Activated CD8-positive, alpha-beta memory T cell treated with anti-CD3 and anti-CD28 coated beads, Interleukin-2, amount 50 U/mL, for 24 hours (primary cell): ENCODE measurements around the gene WWP2.
"Not testable (repeated sequence)": the region's sequence is repeated elsewhere in the genome, so short reads cannot be mapped to it uniquely, and the experiment has no call there.

ENCODE experiments used
- DNase-seq: peaks from one replicate; pipeline ENCODE4 v3.0.0-alpha.2; 2020; ENCODE audit errors: extremely low read depth

Gene WWP2

DNA sequence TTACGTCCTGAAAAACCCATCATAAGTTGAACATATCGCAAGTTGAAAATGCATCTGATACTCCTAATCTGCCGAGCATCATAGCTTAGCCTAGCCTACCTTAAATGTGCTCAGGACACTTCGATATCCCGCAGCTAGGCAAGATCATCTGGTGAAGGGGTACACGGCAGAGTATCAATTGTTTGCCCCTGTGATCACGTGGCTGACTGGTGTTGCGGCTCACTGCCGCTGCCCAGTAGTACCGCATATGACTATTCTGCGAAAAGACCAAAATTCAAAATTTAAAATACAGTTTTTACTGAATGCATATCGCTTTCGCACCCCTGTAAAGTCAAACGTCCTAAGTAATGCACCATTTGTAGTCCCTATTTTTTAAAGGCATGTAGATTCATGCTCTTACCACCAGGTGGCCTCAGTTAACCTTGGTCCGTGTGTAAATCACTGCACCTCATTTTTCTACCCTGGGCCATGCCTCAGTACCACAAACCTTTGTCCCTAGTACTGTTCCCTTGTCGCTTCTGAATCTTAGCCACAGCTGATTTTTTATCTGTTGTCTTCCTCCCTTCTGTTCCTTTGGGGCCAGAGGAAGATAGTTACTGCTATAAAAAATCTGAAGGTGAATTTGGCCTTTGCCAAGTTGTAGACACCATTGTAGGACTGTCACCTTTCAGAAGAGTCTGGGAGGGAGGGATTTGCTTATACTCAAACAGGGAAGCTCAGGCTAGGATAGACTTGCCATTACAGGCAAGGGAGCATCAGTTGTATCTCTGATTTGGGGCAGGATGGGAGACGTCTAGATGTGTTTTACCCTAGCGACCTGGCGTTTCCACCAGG lies 34.4 kb downstream of the WWP2 start:
- no peak for DNase-seq

DNA sequence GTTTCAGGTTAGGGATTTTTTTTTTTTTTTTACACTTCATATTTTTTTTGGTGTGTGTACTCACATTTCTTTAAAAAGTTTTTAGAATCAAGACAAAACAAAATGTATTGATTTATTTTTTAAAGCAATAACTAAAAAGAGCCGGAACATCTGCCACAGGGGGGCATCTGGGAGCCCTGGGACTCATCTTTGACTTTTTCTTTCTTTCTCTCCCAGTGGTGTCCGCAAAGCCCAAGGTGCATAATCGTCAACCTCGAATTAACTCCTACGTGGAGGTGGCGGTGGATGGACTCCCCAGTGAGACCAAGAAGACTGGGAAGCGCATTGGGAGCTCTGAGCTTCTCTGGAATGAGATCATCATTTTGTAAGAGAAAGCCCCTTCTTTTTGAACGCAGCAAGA lies 36.3 kb downstream of the WWP2 start:
- no peak for DNase-seq

DNA sequence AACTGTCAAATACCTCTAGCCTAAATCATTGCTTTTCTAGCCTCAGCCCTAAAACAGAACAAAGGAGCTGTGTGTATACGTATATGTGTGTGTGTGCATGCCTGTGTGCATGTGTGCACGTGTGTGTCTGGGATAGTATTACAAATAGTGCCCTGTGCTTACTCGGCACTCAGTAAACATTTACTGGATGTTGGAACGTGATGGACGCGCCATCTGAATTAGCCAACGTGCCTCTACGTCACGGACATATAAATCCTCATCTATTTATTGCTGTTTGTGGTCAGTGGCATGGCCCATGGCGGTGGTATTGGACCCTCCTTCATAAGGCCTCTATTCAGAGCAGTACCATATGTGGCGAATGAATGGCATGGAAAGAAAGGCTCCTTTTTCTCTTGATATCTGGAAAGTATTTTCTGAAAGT lies 37.5 kb downstream of the WWP2 start:
- no peak for DNase-seq

DNA sequence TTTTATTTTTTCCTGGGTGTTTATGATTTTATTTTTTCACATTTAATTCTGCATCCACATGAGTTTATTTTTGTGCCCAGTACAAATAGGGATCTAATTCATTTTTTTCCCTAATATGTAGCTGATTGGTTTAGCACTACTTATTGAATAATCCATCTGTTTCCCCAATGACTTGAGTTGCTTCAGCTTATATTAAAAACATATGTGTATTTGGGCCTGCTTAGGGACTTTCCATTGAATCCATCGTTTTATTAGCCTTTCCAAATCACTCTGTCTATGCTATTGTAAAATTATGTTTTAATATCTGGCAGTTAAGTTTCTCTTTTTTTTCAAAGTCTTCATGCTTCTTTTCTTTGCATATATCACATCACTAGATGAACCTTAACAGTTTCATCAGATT lies 42.2 kb downstream of the WWP2 start:
- no peak for DNase-seq

DNA sequence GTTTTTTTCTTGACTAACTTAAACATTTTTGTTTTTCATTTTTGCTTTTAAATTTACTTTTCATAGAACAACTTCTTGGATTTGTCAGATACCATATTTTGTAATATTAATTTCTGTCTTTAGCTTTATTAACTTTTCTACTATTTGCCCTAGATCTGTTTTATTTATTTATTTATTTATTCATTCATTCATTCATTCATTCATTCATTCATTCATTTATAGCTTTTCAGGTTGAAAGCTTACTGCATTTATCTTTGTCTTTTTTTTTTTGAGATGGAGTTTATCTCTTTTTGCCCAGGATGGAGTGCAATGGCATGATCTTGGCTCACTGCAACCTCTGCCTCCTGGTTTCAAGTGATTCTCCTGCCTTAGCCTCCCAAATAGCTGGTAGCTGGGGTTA lies 44.6 kb downstream of the WWP2 start:
- not testable (repeated sequence) for DNase-seq

DNA sequence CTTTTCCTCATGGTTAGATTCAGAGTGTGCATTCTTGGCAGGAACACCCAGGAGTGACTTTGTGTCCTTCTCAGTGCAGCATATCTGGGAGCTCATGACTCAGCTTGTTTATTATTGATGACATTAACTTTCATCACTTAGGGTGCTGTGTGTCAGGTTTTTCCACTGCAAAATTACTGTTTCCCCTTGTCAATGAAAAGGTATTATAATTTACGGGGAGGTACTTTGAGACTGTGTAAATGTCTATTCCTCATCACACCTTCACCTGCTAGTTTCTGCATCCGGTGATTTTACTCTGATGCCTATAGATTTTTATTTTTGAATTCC lies 50.5 kb downstream of the WWP2 start:
- DNase-seq: no peak

DNA sequence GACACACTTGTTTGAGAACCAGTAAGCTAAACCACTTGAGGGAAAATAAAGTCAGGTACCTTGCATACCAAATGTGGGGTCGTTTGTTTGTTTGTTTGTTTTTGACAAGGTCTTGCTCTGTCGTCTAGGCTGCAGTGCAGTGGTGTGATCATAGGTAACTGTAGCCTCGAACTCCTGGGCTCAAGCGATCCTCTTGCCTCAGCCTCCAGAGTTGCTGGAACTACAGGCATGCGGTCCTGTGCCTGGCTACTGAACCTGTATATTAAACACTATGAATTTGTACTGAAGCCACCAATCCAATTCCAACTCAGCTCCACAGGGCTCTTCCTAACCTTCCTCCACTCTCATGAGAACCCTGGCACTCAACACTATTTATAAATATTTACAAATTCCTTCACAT lies 51.9 kb downstream of the WWP2 start:
- DNase-seq: no peak

DNA sequence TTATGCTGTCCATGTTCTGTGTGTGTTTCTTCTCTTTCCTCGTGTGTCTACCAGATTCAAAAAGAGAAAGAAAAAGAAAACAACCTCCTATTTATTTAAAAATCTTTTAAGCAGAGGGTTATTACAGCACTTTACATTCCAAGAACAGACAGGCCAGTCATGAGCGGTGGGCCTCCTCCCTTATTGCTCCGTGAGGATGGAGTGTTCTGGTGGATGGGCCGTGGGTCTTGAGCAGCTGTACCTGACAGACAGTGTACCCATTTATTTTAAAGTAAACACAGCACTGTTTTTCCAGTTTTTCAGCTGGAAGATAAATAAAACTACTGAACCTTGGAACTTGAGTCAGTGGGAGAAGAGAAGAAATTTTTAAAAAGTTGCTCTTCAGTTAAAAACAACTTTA lies 52.4 kb downstream of the WWP2 start:
- no peak for DNase-seq

DNA sequence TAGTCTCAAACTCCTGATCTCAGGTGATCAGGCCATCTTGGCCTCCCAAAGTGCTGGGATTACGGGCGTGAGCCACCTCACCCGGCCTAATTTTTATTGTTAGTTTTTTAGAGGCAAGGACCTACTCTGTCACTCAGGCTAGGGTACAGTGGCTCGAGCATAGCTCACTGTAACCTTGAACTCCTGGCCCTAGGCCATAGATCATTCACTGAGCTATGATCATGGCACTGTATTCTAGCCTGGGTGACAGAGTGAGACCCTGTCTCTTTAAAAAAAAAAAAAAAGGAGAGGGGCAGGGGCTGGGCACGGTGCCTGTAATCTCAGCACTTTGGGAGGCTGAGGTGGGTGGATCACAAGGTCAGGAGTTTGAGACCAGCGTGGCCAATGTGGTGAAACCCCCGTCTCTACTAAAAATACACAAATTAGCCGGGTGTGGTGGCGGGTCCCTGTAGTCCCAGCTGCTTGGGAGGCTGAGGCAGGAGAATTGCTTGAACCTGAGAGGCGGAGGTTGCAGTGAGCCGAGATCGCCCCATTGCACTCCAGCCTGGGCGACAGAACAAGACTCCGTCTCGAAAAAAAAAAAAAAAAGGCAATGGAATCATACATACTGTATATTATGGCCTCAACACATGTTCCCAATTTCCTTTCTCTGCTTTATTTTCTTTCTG lies 53.2 kb downstream of the WWP2 start:
- DNase-seq: not testable (repeated sequence)

DNA sequence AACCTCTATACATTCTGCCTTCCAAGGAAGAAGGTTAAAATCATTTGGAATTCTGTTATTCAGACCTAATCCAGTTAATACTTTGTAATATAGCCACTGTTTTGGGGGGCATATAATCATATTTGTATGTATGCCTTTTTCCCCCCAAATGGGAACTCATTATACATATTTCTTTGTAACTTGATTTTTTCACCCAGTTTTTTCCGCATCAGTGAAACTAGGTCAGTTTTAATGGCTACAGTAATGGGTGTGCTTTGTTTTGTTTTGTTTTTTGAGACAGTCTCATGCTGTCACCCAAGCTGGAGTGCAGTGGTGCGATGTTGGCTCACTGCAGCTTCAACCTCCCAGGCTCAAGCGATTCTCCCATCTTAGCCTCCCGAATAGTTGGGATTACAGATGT lies 54.9 kb downstream of the WWP2 start:
- no peak for DNase-seq

DNA sequence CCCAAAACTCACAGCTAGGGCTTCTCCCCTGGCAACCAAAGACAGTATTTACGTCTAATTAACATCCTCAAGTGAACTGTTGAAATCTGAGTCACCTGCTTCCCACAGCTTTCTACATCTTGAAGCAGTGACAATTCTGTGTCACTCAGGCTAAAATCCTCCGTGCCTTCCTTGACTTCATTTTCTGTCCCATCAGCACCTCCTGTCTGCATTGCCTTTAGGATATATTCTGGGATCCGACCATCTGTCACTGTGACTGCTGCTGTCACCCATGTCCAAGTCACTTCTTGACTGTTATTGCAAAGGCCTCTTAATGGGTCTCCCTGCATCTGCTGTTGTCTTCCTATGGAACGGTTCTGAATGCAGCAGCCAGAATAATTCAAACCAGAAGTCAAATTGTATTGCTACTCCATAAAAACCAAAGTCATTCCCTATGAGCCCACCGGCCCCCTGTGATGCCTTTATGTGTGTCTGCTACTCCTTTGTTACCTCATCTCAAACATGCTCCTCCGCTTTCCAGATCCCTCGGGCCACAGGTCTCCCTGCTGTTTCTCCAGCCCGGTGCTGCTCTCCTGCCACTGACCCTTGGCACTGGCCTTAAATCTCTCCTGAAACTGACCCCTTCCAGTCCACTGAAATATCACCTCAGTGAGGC lies 56.9 kb downstream of the WWP2 start:
- DNase-seq: no peak

DNA sequence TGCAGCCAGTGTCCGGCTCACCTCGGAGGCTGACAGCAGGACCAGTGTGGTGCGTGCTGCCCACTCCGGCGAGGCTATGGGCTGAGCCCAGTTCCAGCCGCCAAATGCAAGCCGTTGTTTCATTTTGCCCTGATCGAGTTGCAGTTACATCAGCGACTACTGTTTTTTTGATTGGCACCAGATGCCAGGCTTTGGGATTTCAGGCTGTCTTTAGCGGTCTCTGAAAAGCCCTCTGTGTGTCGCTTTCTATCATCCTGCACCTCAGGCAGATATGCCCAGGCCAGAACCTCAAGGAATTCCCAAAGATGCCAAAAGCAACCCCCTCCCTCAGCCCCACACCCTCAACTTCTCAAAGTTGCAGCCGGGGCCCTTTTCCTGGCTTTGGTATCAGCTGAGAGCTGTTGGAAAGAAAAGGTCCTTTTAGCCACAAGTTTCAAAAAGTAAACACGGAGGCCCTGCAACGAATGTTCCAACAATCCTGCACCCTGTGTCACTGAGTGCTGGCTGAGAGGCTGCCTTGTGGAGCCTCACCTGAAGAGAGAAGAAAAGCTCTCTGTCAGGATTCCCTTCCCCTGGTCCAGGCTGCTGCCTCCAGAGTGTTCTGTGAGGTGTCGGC lies 58.9 kb downstream of the WWP2 start:
- no peak for DNase-seq

DNA sequence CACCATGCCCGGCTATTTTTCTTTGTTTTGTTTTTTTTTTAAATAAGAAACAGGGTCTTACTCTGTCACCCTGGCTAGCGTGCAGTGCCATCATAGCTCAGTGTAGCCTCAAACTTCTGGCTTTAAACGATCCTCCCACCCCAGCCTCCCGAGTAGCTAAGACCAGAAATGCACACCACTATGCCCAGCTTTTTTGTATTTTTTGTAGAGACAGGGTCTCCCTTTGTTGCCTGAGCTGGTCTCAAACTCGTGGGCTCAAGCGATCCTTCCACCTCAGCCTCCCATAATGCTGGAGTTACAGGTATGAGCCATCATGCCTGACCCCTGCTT lies 59.7 kb downstream of the WWP2 start:
- DNase-seq: no peak

DNA sequence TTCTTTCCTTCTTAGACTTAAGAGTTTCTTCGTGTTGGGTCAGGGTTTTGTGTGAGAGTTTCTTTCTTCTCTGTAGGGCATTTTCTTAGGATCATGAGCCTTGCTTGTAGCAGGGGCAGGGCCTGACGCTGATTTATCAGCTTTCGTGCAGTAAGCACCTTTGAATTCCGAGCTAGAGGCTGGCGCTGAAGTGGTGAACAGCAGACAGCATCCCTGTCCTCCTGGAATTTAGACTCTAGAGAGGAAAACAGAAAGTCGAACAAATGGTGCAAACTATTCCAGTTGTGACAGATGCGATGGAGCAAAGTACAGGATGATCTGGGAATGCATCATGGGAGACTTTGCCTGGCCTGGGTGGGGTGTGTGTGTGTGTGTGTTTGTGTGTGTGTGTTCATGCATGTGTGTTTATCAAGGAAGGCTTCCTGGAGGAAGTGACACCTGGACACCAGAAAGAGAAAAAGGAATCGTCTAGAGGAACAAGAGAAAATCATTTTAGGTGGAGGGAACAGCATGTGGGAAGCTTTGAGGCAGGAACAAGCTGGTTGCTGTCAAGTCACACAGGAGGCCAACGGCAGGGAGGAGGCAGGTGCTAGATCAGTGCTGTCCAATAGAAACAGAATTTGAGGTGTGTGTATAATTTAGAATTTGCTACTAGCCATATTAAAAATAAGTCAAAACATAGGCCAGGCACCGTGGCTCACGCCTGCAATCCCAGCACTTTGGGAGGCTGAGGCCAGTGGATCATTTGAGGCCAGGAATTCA lies 60.2 kb downstream of the WWP2 start:
- no peak for DNase-seq

DNA sequence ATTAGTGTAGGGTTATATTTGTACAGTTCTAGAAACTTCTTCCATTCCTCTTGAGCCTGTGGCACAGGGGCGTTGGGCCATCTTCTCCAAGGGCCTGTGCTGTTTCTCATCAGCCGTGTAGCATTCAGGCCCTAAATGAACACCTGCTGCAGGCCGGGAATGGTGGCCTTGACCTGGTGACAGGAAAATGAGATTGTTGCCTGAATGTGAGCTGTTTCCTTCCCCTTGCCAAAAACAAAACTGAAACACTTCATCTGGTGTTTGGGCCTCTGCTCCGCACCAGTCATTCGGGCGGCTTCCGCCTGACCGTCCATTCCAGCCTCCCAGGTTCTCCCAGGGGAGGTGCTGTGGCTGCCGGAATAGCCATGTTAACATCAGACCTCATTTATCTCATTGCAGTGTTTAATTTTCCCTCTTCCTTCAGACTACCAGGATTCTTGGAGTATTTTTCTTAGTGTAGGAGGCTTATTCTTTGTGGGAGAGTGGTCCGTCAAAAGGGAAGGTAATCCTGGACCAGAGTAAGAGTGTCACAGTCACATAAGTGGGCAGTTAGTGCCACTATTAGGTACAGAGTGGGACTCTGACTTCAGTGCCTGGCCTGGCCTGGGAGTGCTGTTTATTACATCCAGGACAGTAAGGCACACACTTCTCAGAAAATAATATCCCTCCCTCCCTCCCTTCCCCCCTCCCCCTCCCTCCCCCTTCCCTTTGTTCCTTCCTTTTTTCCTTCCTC lies 61.9 kb downstream of the WWP2 start:
- DNase-seq: no peak

DNA sequence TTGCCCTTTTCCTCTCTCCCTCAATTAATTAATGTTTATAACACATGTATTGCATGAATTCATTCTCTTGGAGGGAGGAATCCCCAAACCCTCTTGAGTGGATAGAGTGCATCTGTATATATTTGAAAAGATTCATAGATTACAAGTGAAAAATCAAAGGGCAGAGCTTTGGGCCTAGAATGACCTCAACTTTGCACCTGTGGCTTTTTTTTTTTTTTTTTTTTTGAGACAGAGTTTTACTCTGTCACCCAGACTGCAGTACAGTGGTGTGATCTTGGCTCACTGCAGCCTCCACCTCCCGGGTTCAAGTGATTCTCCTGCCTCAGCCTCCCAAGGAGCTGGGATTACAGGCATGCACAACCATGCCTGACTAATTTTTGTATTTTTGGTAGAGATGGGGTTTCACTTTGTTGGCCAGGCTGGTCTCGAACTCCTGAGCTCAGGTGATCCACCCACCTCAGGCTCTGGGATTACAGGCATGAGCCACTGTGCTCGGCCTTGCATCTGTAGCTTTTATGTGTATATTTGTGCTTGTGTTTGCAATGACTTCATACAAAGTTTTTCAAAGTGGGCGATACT lies 62.5 kb downstream of the WWP2 start:
- not testable (repeated sequence) for DNase-seq

DNA sequence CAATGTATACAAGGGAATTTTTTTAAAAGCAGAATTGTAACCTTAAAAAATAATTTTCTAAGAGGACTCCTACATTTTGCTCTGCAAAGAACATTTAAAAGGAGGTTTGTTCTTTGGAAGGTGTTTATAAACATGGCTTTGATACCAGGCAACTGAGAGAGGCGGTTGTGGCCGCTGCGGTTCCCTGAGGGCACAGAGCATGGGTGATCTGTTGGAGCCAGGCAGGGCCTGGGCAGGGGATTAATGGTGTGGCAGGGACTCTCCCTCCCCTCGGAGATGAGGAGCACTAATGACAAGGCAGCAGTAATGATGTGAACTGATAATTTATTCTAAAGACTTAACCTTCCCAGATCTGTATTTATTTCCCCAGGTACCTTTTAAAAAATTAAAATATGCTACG lies 65.4 kb downstream of the WWP2 start:
- DNase-seq: no peak

DNA sequence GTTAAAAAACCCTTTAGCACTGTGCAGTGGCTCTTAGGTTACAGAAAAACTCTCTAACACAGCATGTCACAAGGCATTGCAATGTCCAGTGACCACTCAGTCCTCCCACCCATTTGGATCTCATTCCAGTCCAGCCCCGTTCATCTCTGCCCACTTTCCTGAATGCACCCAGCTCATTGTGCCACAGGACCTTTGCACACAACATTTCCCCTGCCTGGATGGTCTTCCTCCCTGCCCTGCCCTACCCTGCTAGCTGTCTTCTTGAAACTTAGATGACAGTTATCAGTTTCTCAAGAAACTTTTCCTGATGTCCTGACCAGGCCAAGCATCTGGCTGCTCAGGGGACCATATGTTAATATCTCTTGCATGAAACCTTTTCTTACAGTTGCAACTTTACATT lies 67.2 kb downstream of the WWP2 start:
- DNase-seq: no peak

DNA sequence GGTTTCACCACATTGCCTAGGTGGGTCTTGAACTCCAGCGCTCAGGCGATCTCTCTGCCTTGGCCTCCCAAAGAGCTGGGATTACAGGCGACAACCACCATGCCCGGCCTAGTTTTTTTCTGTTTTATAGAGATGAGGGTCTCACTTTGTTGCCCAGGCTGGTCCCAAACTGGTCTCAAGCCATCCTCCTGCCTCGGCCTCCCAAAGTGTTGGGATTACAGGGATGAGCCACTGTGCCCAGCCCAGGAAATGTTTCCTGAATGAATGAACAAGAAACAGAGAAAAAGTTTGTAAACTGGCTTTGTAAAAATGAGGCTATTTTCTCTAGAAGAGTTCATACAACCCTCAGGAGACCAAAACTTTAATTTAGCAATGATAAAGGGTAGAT lies 68.0 kb downstream of the WWP2 start:
- no peak for DNase-seq

DNA sequence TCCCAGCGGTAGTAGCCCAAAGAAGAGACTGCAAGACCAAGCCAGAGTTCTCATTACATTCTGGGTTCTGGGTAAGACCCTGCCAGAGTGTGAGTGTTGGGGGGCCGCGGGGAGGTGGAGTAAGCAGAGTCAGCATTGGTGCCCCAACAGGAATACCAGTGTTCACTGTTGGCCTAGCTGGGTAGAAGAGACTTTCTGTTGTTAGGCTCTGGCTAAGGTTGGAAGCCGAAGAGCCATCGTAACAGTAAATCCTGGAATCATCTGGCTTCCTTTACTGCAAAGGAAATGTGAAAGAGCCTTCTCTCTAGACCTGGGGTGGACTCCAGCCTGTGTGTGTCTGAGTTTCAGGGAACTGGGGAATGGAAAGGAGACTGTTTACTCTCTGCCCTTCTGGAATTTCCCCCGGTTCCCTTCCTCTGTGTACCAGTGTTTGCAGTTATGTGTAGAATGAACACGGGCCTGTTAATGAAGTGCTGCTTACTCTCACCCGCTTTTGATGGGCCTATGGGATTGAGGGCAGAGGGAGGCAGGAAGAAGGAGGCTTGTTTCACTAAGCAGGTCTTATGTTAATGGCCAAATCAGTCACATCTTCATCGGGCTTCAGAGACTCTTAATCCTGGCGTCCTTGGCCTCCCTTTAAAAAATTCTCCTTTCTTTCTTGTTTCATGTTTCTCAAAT lies 68.5 kb downstream of the WWP2 start:
- DNase-seq: no peak
